Neutrophil (primary cell): Measurements from ENCODE around the gene EVA1C.

Source experiments
- H3K27ac ChIP-seq: fragments of 200-600 bp; sonication (generic); 2 replicates; pipeline ENCODE4 v1.5.1; 2016; ENCODE audit warnings: mild to moderate bottlenecking, moderate library complexity
- H3K27me3 ChIP-seq: fragments of 200-600 bp; sonication (generic); 2 replicates; pipeline ENCODE4 v1.6.0; 2016; ENCODE audit warnings: mild to moderate bottlenecking
- H3K36me3 ChIP-seq: fragments of 200-600 bp; sonication (generic); 2 replicates; pipeline ENCODE4 v1.5.1; 2017
- H3K4me1 ChIP-seq, 2 experiments: fragments of 200-600 bp in 1 of 2; sonication (generic) in 1 of 2; 1 replicate in 1 of 2; 2 replicates in 1 of 2; pipeline versions ENCODE4 v1.5.1 to v1.6.1; 2013 to 2016; ENCODE audit warnings: low read depth in 1 of 2, low read length in 1 of 2, mild to moderate bottlenecking in 1 of 2, moderate library complexity in 1 of 2; ENCODE audit not compliant: control insufficient read depth in 1 of 2, insufficient read depth in 1 of 2
- H3K4me3 ChIP-seq, 2 experiments: fragments of 200-600 bp in 1 of 2; sonication (generic) in 1 of 2; 1 replicate in 1 of 2; 2 replicates in 1 of 2; pipeline ENCODE4 v1.5.1; 2013 to 2016; ENCODE audit warnings: low read depth in 1 of 2, low read length in 1 of 2, mild to moderate bottlenecking in 1 of 2, moderate library complexity in 1 of 2
- H3K9me3 ChIP-seq: fragments of 200-600 bp; sonication (generic); 2 replicates; pipeline ENCODE4 v1.5.1; 2016
- TF ChIP-seq, protein P1 (sequence below): fragments of 200-600 bp; sonication (generic); IDR thresholded peaks from 2 replicates; pipeline ENCODE4 v1.5.1; 2016; ENCODE audit warnings: antibody characterized with exemption

The EVA1C gene

GRCh38 chr21:32481875-32482408 is 69.4 kb downstream of the EVA1C start:
- TF ChIP-seq, protein P1, sequence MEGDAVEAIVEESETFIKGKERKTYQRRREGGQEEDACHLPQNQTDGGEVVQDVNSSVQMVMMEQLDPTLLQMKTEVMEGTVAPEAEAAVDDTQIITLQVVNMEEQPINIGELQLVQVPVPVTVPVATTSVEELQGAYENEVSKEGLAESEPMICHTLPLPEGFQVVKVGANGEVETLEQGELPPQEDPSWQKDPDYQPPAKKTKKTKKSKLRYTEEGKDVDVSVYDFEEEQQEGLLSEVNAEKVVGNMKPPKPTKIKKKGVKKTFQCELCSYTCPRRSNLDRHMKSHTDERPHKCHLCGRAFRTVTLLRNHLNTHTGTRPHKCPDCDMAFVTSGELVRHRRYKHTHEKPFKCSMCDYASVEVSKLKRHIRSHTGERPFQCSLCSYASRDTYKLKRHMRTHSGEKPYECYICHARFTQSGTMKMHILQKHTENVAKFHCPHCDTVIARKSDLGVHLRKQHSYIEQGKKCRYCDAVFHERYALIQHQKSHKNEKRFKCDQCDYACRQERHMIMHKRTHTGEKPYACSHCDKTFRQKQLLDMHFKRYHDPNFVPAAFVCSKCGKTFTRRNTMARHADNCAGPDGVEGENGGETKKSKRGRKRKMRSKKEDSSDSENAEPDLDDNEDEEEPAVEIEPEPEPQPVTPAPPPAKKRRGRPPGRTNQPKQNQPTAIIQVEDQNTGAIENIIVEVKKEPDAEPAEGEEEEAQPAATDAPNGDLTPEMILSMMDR = no peak

GRCh38 chr21:32482565-32483292 is 70.2 kb downstream of the EVA1C start:
- TF ChIP-seq, protein P1 = no peak

More at GRCh38 chr21:32481875-32482408, 69.4 kb downstream of the EVA1C start:
- Histone ChIP-seq H3K4me3 (no peak overlapping the region), H3K27ac (no peak overlapping the region), H3K9me3 (no peaks in the 10 kb centered on the region), H3K4me1 (peaks cover 0 to 3% of the 10 kb centered on the region in 2 experiments), H3K36me3 (no peaks in the 10 kb centered on the region), H3K27me3 (no peaks in the 10 kb centered on the region)

GRCh38 chr21:32483293-32483595 is 70.7 kb downstream of the EVA1C start:
- Histone ChIP-seq H3K36me3 (no peaks in the 10 kb centered on the region), H3K27me3 (no peaks in the 10 kb centered on the region), H3K27ac (no peak overlapping the region), H3K9me3 (no peaks in the 10 kb centered on the region), H3K4me3 (no peak overlapping the region), H3K4me1 (peaks cover 0 to 3% of the 10 kb centered on the region in 2 experiments)
- TF ChIP-seq, protein P1 = no peak

More at GRCh38 chr21:32482565-32483292, 70.2 kb downstream of the EVA1C start:
- no peak overlapping the region for H3K27ac ChIP-seq
- H3K27me3 ChIP-seq = no peaks in the 10 kb centered on the region
- H3K4me1 ChIP-seq = peaks cover 0 to 3% of the 10 kb centered on the region in 2 experiments
- H3K36me3 ChIP-seq = no peaks in the 10 kb centered on the region
- no peaks in the 10 kb centered on the region for H3K9me3 ChIP-seq
- H3K4me3 ChIP-seq = no peak overlapping the region

- TF ChIP-seq, protein P1 = no peak
- no peak overlapping the region for H3K4me3 ChIP-seq
Observed at GRCh38 chr21:32484706-32485380, 72.3 kb downstream of the EVA1C start.

DNA sequence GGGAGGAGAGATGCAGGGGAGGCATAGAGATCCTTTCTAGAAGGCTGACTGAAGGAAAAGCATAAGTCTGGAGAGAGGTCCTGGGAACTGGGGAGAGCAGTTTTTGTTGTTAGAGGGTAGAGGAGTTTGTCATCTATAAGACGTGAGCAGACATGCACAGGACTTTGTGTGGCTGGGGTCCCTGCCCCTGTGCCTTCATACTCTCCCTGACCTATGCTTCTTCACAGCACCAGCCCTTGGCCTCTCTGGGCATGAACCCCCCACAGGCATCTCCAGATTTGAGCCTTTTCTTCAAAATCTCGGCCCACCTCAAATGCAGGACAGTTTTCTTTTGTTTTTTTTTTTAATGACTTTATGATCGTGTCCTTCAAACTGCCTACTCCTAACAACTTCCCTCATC is 79.9 kb downstream of the EVA1C start:
- Histone ChIP-seq H3K27ac (no peak overlapping the region), H3K27me3 (no peaks in the 10 kb centered on the region), H3K4me1 (no peaks in the 10 kb centered on the region), H3K4me3 (no peak overlapping the region), H3K36me3 (no peaks in the 10 kb centered on the region), H3K9me3 (no peaks in the 10 kb centered on the region)
- TF ChIP-seq, protein P1 = no peak

More at GRCh38 chr21:32484706-32485380, 72.3 kb downstream of the EVA1C start:
- H3K27ac ChIP-seq = no peak overlapping the region
- peaks cover 0 to 3% of the 10 kb centered on the region in 2 experiments for H3K4me1 ChIP-seq
- H3K36me3 ChIP-seq = no peaks in the 10 kb centered on the region
- H3K27me3 ChIP-seq = no peaks in the 10 kb centered on the region
- H3K9me3 ChIP-seq = no peaks in the 10 kb centered on the region
